ENCODE data around the gene ACVR1B.

- TF ChIP-seq CTCF (IDR thresholded peaks at IDR 0.05) (peak in 1 of 4 experiments; percentile 10), POLR2AphosphoS5 (IDR thresholded peaks at IDR 0.05) (no peak), POLR2A (IDR thresholded peaks at IDR 0.05) (no peak)
These were observed 72.6 kb downstream of the ACVR1B start for GRCh38 chr12:52023976-52024688.

Data from prostate gland (tissue), 2 donors.